ENCODE results near the gene KANK2. TPM values are rescaled to one million over a fixed set of nuclear protein-coding genes. Genes with fewer than 3 reads are reported as not detected.

KANK2 gene
- total and polyA plus RNA-seq, 2 of the 4 experiments (the other 2 are of a cell fraction), result 104 to 176 TPM

DNA sequence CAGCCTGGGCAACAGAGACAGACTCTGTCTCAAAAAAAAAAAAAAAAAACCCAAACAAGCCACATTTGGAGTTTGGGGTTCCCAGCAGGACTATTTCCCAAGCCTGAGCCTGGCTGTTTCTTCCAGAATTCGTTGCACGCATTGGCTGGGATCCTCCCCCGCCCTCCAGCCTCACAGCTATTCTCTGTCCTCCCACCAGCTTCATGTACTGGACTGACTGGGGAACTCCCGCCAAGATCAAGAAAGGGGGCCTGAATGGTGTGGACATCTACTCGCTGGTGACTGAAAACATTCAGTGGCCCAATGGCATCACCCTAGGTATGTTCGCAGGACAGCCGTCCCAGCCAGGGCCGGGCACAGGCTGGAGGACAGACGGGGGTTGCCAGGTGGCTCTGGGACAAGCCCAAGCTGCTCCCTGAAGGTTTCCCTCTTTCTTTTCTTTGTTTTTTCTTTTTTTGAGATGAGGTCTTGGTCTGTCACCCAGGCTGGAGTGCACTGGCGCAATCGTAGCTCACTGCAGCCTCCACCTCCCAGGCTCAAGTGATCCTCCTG, 81.4 kb downstream of the KANK2 start:
- peaks cover 5% of the 10 kb centered on the region; the same call in 1 of the 2 replicates for H4K20me1 ChIP-seq (ENCODE audit: insufficient read depth, low read length)
- TF ChIP-seq MAFK (IDR thresholded peaks at IDR 0.05; ENCODE audit: low read depth, low read length) (no peak), CEBPB (IDR thresholded peaks at IDR 0.05; ENCODE audit: low read depth, low read length) (no peak), NFE2L2 (IDR thresholded peaks at IDR 0.05; ENCODE audit: low read depth, low read length) (no peak), RAD21 (IDR thresholded peaks at IDR 0.05; ENCODE audit: low read length) (no peak), CHD1 (IDR thresholded peaks at IDR 0.05; ENCODE audit: low read depth, low read length) (no peak), RCOR1 (IDR thresholded peaks at IDR 0.05; ENCODE audit: insufficient replicate concordance, low read length) (no peak), POLR2A (IDR thresholded peaks at IDR 0.05; ENCODE audit: low read depth, low read length) (no peak), MAZ (IDR thresholded peaks at IDR 0.05; ENCODE audit: borderline replicate concordance, low read depth, low read length) (no peak), MXI1 (IDR thresholded peaks at IDR 0.05; ENCODE audit: borderline replicate concordance, low read depth, low read length) (no peak), RFX5 (IDR thresholded peaks at IDR 0.05; ENCODE audit: low read depth, low read length) (no peak), SMC3 (IDR thresholded peaks at IDR 0.05; ENCODE audit: low read depth, low read length) (no peak), BHLHE40 (IDR thresholded peaks at IDR 0.05; ENCODE audit: low read depth, low read length) (no peak)
- TF ChIP-seq, protein P1, sequence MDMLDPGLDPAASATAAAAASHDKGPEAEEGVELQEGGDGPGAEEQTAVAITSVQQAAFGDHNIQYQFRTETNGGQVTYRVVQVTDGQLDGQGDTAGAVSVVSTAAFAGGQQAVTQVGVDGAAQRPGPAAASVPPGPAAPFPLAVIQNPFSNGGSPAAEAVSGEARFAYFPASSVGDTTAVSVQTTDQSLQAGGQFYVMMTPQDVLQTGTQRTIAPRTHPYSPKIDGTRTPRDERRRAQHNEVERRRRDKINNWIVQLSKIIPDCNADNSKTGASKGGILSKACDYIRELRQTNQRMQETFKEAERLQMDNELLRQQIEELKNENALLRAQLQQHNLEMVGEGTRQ (IDR thresholded peaks at IDR 0.05; ENCODE audit: low read depth, low read length), result no peak
- TF ChIP-seq, protein P2, sequence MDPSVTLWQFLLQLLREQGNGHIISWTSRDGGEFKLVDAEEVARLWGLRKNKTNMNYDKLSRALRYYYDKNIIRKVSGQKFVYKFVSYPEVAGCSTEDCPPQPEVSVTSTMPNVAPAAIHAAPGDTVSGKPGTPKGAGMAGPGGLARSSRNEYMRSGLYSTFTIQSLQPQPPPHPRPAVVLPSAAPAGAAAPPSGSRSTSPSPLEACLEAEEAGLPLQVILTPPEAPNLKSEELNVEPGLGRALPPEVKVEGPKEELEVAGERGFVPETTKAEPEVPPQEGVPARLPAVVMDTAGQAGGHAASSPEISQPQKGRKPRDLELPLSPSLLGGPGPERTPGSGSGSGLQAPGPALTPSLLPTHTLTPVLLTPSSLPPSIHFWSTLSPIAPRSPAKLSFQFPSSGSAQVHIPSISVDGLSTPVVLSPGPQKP (IDR thresholded peaks at IDR 0.05; ENCODE audit: borderline replicate concordance, low read depth, low read length), result no peak
- H2AK9ac ChIP-seq (replicated peaks; ENCODE audit: low read depth, low read length, poor library complexity), result no peak overlapping the region
- H2BK5ac ChIP-seq (ENCODE audit: low read depth, low read length, poor library complexity, severe bottlenecking), result no peak overlapping the region
- no peaks in the 10 kb centered on the region for H3K4me1 ChIP-seq (ENCODE audit: control insufficient read depth, insufficient read depth, low read length)
- WGBS, 2 experiments (ENCODE audit: extremely low coverage in 2 of 2, insufficient read length in 1 of 2), result 90% methylated on average over 2 of the region's 11 CpGs; no CpG with 5 or more reads in 1 of the 2 experiments
- dilution Hi-C loops (cut with HindIII; ENCODE audit: low sequenced_read_pairs, unreplicated experiment) (no loop called here), intact Hi-C loops (cut with micrococcal nuclease) (no loop called here), in situ Hi-C loops (cut with MboI; ENCODE audit: low sequenced_read_pairs) (no loop called here)
- peaks cover 0 to 20% of the 10 kb centered on the region in 2 experiments; a peak in 2 of 4 replicates for H3K79me1 ChIP-seq (ENCODE audit: low read depth in 1 of 2, low read length in 2 of 2)
- H2BK15ac ChIP-seq (ENCODE audit: low read depth, low read length), result no peak overlapping the region
- H3K56ac ChIP-seq (ENCODE audit: extremely low read depth, insufficient read depth, low read length), result no peak overlapping the region
- no peak overlapping the region for H3K23ac ChIP-seq (ENCODE audit: low read depth, low read length)
- peaks cover 74% of the 10 kb centered on the region for H3K36me3 ChIP-seq (ENCODE audit: control insufficient read depth, insufficient read depth, low read length)
- no TSS peak for BruUV-seq (replicated peaks)
- no peak overlapping the region for H3K4ac ChIP-seq (ENCODE audit: low read depth, low read length)
- no peak overlapping the region for H3K18ac ChIP-seq (ENCODE audit: low read depth, low read length)
- no peaks in the 10 kb centered on the region for H3K27me3 ChIP-seq (ENCODE audit: control insufficient read depth, insufficient read depth, low read length)
- peaks cover 4% of the 10 kb centered on the region; the same call in 1 of the 2 replicates for H3K9me1 ChIP-seq (ENCODE audit: insufficient read depth, low read length)
- H3K14ac ChIP-seq (replicated peaks; ENCODE audit: low read depth, low read length), result no peak overlapping the region
- H4K91ac ChIP-seq (ENCODE audit: insufficient read depth, low read depth, low read length), result no peak overlapping the region
- H2BK20ac ChIP-seq (ENCODE audit: low read depth, low read length), result no peak overlapping the region
- no peak for DNase-seq
- no peak for ATAC-seq (ENCODE audit: low read depth)
- H3K4me3 ChIP-seq (ENCODE audit: insufficient read depth, low read depth, low read length), result no peak overlapping the region
- H4K5ac ChIP-seq (ENCODE audit: low read depth, low read length), result no peak overlapping the region
- H3K9ac ChIP-seq (ENCODE audit: low read depth, low read length), result no peak overlapping the region
- no peak overlapping the region for H3K27ac ChIP-seq (ENCODE audit: insufficient read depth, low read length)
- H3K4me2 ChIP-seq (ENCODE audit: low read depth, low read length), result no peak overlapping the region
- ChIA-PET CTCF (no interaction called here), POLR2A (ENCODE audit: unreplicated experiment) (no interaction called here)
- no peak overlapping the region for H2AFZ ChIP-seq (replicated peaks; ENCODE audit: low read length, poor library complexity)
- no peak overlapping the region for H2AK5ac ChIP-seq (ENCODE audit: low read depth, low read length)
- H4K8ac ChIP-seq (ENCODE audit: low read depth in 2 of 2, low read length in 2 of 2), result no peak overlapping the region
- H2BK120ac ChIP-seq (ENCODE audit: low read depth, low read length), result no peak overlapping the region
- no peaks in the 10 kb centered on the region for H3K9me3 ChIP-seq (ENCODE audit: control insufficient read depth, insufficient read depth, low read length)

Measured in IMR-90 (cell line).